GM19468 (cell line): Measurements from ENCODE around the gene SBF2.
"Not testable (repeated sequence)": the region's sequence is repeated elsewhere in the genome, so short reads cannot be mapped to it uniquely, and the experiment has no call there.

Experiments
- ATAC-seq: cut with Tn5 transposase; IDR thresholded peaks from one replicate; pipeline ENCODE4 v1.9.1; 2021; ENCODE audit warnings: mild to moderate bottlenecking, moderate library complexity, moderate number of reproducible peaks; ENCODE audit not compliant: unreplicated experiment; ENCODE audit errors: extremely low read depth

SBF2 gene

GRCh38 chr11:10209326-10209725 is 84.7 kb downstream of the SBF2 start:
- ATAC-seq, result no peak

GRCh38 chr11:10208131-10208575 is 85.9 kb downstream of the SBF2 start:
- no peak for ATAC-seq

GRCh38 chr11:10205928-10206327 is 88.1 kb downstream of the SBF2 start:
- ATAC-seq, result no peak

GRCh38 chr11:10204021-10204420 is 90.0 kb downstream of the SBF2 start:
- no peak for ATAC-seq

- no peak for ATAC-seq
These were observed 92.7 kb downstream of the SBF2 start for GRCh38 chr11:10201343-10201742.

- ATAC-seq, result no peak
These were observed 96.9 kb downstream of the SBF2 start for GRCh38 chr11:10197091-10197490.

GRCh38 chr11:10192036-10192435 is 102.0 kb downstream of the SBF2 start:
- ATAC-seq, result no peak

GRCh38 chr11:10181811-10182210 is 112.2 kb downstream of the SBF2 start:
- no peak for ATAC-seq

- no peak for ATAC-seq
These were observed 129.4 kb downstream of the SBF2 start for GRCh38 chr11:10164621-10165020.

- ATAC-seq, result no peak
These were observed 131.8 kb downstream of the SBF2 start for GRCh38 chr11:10162222-10162621.

GRCh38 chr11:10160350-10160749 is 133.7 kb downstream of the SBF2 start:
- no peak for ATAC-seq

GRCh38 chr11:10158461-10158860 is 135.6 kb downstream of the SBF2 start:
- no peak for ATAC-seq

GRCh38 chr11:10155793-10156490 is 138.1 kb downstream of the SBF2 start:
- no peak for ATAC-seq

GRCh38 chr11:10150800-10151199 is 143.2 kb downstream of the SBF2 start:
- ATAC-seq, result no peak

GRCh38 chr11:10149553-10149952 is 144.5 kb downstream of the SBF2 start:
- ATAC-seq, result no peak

- ATAC-seq, result no peak
These were observed 146.8 kb downstream of the SBF2 start for GRCh38 chr11:10147195-10147594.

- ATAC-seq, result no peak
These were observed 149.1 kb downstream of the SBF2 start for GRCh38 chr11:10144954-10145353.

GRCh38 chr11:10139656-10140055 is 154.4 kb downstream of the SBF2 start:
- ATAC-seq, result no peak

GRCh38 chr11:10139143-10139542 is 154.9 kb downstream of the SBF2 start:
- ATAC-seq, result no peak

- ATAC-seq, result no peak
These were observed 159.0 kb downstream of the SBF2 start for GRCh38 chr11:10134975-10135481.

GRCh38 chr11:10134226-10134625 is 159.8 kb downstream of the SBF2 start:
- not testable (repeated sequence) for ATAC-seq

- ATAC-seq, result not testable (repeated sequence)
These were observed 160.8 kb downstream of the SBF2 start for GRCh38 chr11:10133251-10133650.
